Heart right ventricle (tissue), 16 donors: Measurements from ENCODE around the gene KIR3DL3. TPM values are rescaled to one million over a fixed set of nuclear protein-coding genes. Genes with fewer than 3 reads are reported as not detected.
"Not testable (repeated sequence)": the region's sequence is repeated elsewhere in the genome, so short reads cannot be mapped to it uniquely, and the experiment has no call there.

Experiments used
- ATAC-seq, 8 donors: fragments of 200-7000 bp; cut with Tn5 transposase; one replicate each; pipeline ENCODE4 v1.9.1; 2020; ENCODE audit warnings: mild to moderate bottlenecking in 8 of 8, moderate library complexity in 8 of 8, moderate number of reproducible peaks in 1 of 8
- DNase-seq, 2 donors: peaks; one replicate each; pipeline ENCODE4 v3.0.0-alpha.2; 2020
- H3K27ac ChIP-seq, 10 donors: fragments of 200-600 bp; sonication (generic) in 2 of 10; one replicate each; pipeline versions ENCODE4 v1.5.0 to v1.8.0; 2020 to 2022; ENCODE audit warnings: mild to moderate bottlenecking in 3 of 10
- H3K27me3 ChIP-seq, 7 donors: fragments of 200-600 bp; one replicate each; pipeline ENCODE4 v1.8.0; 2021 to 2022; ENCODE audit warnings: mild to moderate bottlenecking in 2 of 7
- H3K36me3 ChIP-seq, 9 donors: fragments of 200-600 bp; sonication (generic) in 1 of 9; one replicate each; pipeline versions ENCODE4 v1.5.0 to v1.8.0; 2020 to 2022; ENCODE audit warnings: mild to moderate bottlenecking in 2 of 9
- H3K4me1 ChIP-seq, 9 donors: fragments of 200-600 bp; sonication (generic) in 1 of 9; one replicate each; pipeline versions ENCODE4 v1.5.0 to v1.8.0; 2020 to 2022; ENCODE audit warnings: mild to moderate bottlenecking in 4 of 9
- H3K4me3 ChIP-seq, 10 donors: fragments of 200-600 bp; sonication (generic) in 2 of 10; one replicate each; pipeline versions ENCODE4 v1.5.0 to v1.8.0; 2020 to 2022; ENCODE audit warnings: mild to moderate bottlenecking in 7 of 10, moderate library complexity in 2 of 10
- H3K9me3 ChIP-seq, 11 donors: fragments of 200-600 bp in 10 of 11; sonication (generic) in 2 of 11; one replicate each; pipeline versions ENCODE4 v1.5.0 to v1.8.0; 2013 to 2022; ENCODE audit warnings: mild to moderate bottlenecking in 2 of 11, control low read depth in 1 of 11, moderate library complexity in 1 of 11
- WGBS, 2 donors: extraction: QIAGEN DNeasy Blood & Tissue Kit; methylation state at CpG; one replicate each; pipeline ENCODE4 v1.1.7; 2013; ENCODE audit warnings: inconsistent platforms in 1 of 2; 5-methylcytosine and 5-hydroxymethylcytosine counted together
- intact Hi-C, 10 donors: fragments of 100-400 bp; cut with DNase I; formaldehyde crosslinking; loops; one replicate each; pipeline versions ENCODE4 v1.11.1 to v1.14.2; 2022
- polyA plus RNA-seq, 2 donors: library from polyadenylated mRNA; stranded (reverse); fragments of 200-250 nt; gene quantifications; one replicate each; pipeline ENCODE4 v1.2.3, GENCODE V29; 2013
- total RNA-seq, 10 donors: library from RNA; stranded (reverse); fragmentation: NEBNext Ultra II Directional in 3 of 10; extraction: Animal tissue kit (Norgen Biotek cat#: 25700) in 3 of 10; gene quantifications; one replicate each; pipeline versions ENCODE4 v1.2.1 to v1.2.4, GENCODE V29; 2021 to 2023
- TF ChIP-seq, protein P1 (sequence below), 9 donors: fragments of 200-600 bp; sonication (generic) in 2 of 9; IDR thresholded peaks; one replicate each; pipeline versions ENCODE4 v1.5.0 to v1.8.0; 2021 to 2022; ENCODE audit warnings: antibody characterized with exemption in 9 of 9, mild to moderate bottlenecking in 5 of 9, moderate library complexity in 1 of 9
- donor health status: Arrhythmogenic right ventricular cardiomyopathy.
- donor health status: ischemic (EF 13 %, LVEDD 7.1; RV severe dilation, severe dysfunction).
- donor health status: healthy with polysubstance abuse.
- donor health status: DM: no; HTN: yes; CAD: no.
- donor health status: DM: no; HTN: no; CAD: no.
- donor health status: ischemic (EF 25% LVEDD 6.9; RV normal size, moderate dysfunction).
- donor health status: ischemic (EF 25% LVEDD 5.7; RV mildly dilated, moderate dysfunction).
- donor health status: healthy.
- donor health status: DM: yes; HTN: yes; CAD: no.
- donor health status: Ischemic cardiomyopathy.
- donor health status: ischemic (EF 35%, LVEDD 5.7; RV mildly dilated, moderate dysfunction).
- donor health status: nonischemic (EF 11% LVEDD 7.7; RV severe dilation, severe dysfunction).
- donor health status: DM: yes; HTN: yes; CAD: no.
- donor health status: PGD.
- donor health status: ischemic (EF 29% LVEDD 5.4; RV normal size, mild dysfunction).
- donor health status: nonischemic (EF 23%, LVEDD 6.1; RV moderate dilation, normal function).

The KIR3DL3 gene
- total and polyA plus RNA-seq, 12 donors, result not detected

DNA sequence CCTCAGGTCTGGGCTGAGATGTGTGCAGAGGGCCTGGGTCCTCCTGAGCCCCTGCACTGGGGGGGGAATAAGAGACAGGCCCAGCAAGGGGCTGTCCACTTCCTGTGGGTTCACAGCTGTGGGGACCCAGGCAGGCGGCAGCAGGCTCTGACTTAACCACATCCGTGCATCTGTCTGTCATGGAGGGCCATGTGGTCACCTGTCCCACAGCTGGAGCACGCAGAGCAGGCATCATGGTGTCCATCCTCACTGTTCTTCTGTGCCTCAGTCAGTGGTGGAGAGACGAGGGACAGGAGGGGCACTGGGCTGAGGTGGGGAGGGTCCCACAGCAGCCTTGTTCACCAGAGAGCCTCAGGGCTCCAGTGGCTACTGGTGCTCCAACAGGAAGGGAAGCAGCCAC, 16.3 kb upstream of the KIR3DL3 start:
- WGBS, 2 donors, result 56 to 65% methylated on average over 4 of the region's 4 CpGs
- no peak for DNase-seq

GRCh38 chr19:54708781-54709180, 15.5 kb upstream of the KIR3DL3 start:
- no peaks in the 10 kb centered on the region for H3K36me3 ChIP-seq
- intact Hi-C loops, result no loop called here
- TF ChIP-seq, protein P1, sequence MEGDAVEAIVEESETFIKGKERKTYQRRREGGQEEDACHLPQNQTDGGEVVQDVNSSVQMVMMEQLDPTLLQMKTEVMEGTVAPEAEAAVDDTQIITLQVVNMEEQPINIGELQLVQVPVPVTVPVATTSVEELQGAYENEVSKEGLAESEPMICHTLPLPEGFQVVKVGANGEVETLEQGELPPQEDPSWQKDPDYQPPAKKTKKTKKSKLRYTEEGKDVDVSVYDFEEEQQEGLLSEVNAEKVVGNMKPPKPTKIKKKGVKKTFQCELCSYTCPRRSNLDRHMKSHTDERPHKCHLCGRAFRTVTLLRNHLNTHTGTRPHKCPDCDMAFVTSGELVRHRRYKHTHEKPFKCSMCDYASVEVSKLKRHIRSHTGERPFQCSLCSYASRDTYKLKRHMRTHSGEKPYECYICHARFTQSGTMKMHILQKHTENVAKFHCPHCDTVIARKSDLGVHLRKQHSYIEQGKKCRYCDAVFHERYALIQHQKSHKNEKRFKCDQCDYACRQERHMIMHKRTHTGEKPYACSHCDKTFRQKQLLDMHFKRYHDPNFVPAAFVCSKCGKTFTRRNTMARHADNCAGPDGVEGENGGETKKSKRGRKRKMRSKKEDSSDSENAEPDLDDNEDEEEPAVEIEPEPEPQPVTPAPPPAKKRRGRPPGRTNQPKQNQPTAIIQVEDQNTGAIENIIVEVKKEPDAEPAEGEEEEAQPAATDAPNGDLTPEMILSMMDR (IDR thresholded peaks at IDR 0.05), result no peak
- no peak overlapping the region for H3K27ac ChIP-seq
- ATAC-seq (no peak), DNase-seq (no peak)
- H3K4me3 ChIP-seq, result no peak overlapping the region
- H3K27me3 ChIP-seq, result peaks cover 0 to 22% (median 8%) of the 10 kb centered on the region in 7 donors
- WGBS, 2 donors, result 84 to 85% methylated on average over 7 of the region's 7 CpGs
- H3K9me3 ChIP-seq, result peaks cover 0 to 7% (median 0%) of the 10 kb centered on the region in 11 donors
- H3K4me1 ChIP-seq, result no peaks in the 10 kb centered on the region

More for the DNA sequence above, 16.3 kb upstream of the KIR3DL3 start:
- Histone ChIP-seq H3K4me3 (no peak overlapping the region), H3K27ac (no peak overlapping the region), H3K27me3 (peaks cover 0 to 22% (median 8%) of the 10 kb centered on the region in 7 donors), H3K36me3 (no peaks in the 10 kb centered on the region), H3K4me1 (no peaks in the 10 kb centered on the region), H3K9me3 (peaks cover 0 to 7% (median 0%) of the 10 kb centered on the region in 11 donors)
- intact Hi-C loops, result no loop called here
- ATAC-seq, result no peak
- TF ChIP-seq, protein P1 (IDR thresholded peaks at IDR 0.05), result no peak

GRCh38 chr19:54709212-54709948, 14.9 kb upstream of the KIR3DL3 start:
- WGBS, 2 donors, result 66 to 71% methylated on average over 18 of the region's 18 CpGs
- peaks cover 0 to under 1% (median 0%) of the 10 kb centered on the region in 11 donors for H3K9me3 ChIP-seq
- no peak overlapping the region for H3K4me3 ChIP-seq
- ATAC-seq (no peak), DNase-seq (no peak)
- H3K27me3 ChIP-seq, result peaks cover 0 to 22% (median 8%) of the 10 kb centered on the region in 7 donors
- TF ChIP-seq, protein P1 (IDR thresholded peaks at IDR 0.05), result no peak
- intact Hi-C loops, result no loop called here
- no peaks in the 10 kb centered on the region for H3K4me1 ChIP-seq
- H3K27ac ChIP-seq, result no peak overlapping the region
- no peaks in the 10 kb centered on the region for H3K36me3 ChIP-seq

- ATAC-seq, H3K27ac ChIP-seq, H3K4me1 ChIP-seq, H3K9me3 ChIP-seq, DNase-seq, H3K4me3 ChIP-seq, intact Hi-C loops, H3K36me3 ChIP-seq: not testable (repeated sequence)
- peaks cover 0 to 22% (median 5%) of the 10 kb centered on the region in 7 donors for H3K27me3 ChIP-seq
- 58 to 77% methylated on average over 11 of the region's 13 CpGs for WGBS, 2 donors
Observed at GRCh38 chr19:54709956-54710355, 14.3 kb upstream of the KIR3DL3 start.

- intact Hi-C loops, result no loop called here
- TF ChIP-seq, protein P1 (IDR thresholded peaks at IDR 0.05), result no peak
- H3K9me3 ChIP-seq, result peaks cover 0 to 41% (median 26%) of the 10 kb centered on the region in 11 donors
- no peak overlapping the region for H3K27ac ChIP-seq
- WGBS, 2 donors, result 56 to 59% methylated on average over 3 of the region's 3 CpGs
- no peak for ATAC-seq
- peaks cover 0 to 5% (median 0%) of the 10 kb centered on the region in 7 donors for H3K27me3 ChIP-seq
- no peaks in the 10 kb centered on the region for H3K4me1 ChIP-seq
- H3K4me3 ChIP-seq, result no peak overlapping the region
- no peaks in the 10 kb centered on the region for H3K36me3 ChIP-seq
- DNase-seq, result no peak
Observed at GRCh38 chr19:54724644-54725043, 402 bp downstream of the KIR3DL3 start.
